Activated CD4-positive, CD25-positive, alpha-beta regulatory T cell treated with anti-CD3 and anti-CD28 coated beads, Interleukin-2, amount 50 U/mL, for 24 hours (primary cell): Measurements from ENCODE around the gene ATCAY.
"Not testable (repeated sequence)": the region's sequence is repeated elsewhere in the genome, so short reads cannot be mapped to it uniquely, and the experiment has no call there.

ENCODE experiments used
- ATAC-seq, 2 donors: fragments of 150-1000 bp; cut with Tn5 transposase; one replicate each; pipeline ENCODE4 v1.10.0; 2021; ENCODE audit warnings: mild to moderate bottlenecking in 1 of 2, moderate library complexity in 1 of 2

Gene ATCAY

DNA sequence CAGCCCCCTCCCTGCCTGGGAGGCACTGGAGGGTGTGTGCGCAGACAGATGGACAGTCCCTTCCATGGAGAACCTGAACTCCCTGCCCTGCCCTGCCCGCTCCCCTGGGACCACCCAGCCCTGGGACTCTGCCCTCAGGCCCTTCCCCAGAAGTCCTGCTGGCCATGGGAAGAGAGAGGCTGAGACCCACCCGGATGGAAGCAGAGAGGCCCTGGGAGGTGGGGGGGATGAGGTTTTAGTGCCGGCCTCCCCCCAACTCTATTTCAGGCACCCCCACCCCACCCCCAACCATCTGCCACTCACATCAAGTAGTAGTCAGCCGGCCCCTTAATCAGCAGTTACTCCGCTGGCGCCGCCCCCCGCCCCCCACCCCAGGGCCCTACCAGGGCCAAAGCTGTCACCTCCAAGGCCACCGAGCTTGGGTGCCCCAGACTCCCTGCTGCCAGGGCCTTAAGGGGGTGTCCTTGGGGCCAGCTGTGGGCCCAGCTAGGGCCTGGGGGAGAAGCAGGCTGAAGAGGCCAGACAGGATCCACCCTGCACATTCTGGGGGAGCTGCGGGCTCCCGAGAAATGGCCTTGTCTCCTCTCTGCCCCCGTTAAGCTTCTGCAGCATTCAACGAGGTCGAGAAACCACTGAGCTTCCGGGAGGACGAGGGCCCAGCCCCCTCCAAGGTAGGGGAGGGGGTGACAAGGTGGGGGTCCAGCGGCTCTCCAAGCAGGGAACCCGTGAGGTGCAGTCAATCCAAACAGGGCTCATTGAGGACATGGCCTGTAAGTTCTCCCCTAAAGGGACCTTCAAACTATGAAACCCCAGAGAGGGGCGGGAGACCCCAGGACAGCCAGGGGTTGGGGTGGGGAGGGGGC lies 69.7 kb downstream of the ATCAY start:
- ATAC-seq: no peak

- peak in 1 of 2 donors; percentile 37 for ATAC-seq
These were observed 70.7 kb downstream of the ATCAY start for GRCh38 chr19:3950871-3951861.

DNA sequence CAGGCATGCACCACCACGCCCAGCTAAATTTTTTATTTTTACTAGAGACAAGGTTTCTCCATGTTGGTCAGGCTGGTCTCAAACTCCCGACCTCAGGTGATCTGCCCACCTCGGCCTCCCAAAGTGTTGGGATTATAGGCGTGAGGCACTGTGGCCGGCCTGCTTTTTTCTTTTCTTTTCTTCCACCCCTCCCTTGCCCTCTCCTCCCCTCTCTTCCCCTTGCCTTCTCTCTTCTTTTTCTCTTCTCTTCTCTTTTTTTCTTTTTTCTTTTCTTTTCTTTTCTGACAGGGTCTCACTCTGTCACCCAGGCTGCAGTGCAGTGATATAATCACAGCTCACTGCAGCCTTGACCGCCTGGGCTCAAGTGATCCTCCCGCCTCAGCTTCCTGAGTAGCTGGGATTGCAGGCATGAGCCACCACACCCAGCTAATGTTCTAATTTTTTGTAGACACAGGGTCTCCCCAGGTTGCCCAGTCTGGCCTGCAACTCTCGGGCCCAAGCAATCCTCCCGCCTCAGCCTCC lies 72.3 kb downstream of the ATCAY start:
- not testable (repeated sequence) for ATAC-seq

GRCh38 chr19:3954107-3954506 lies 73.6 kb downstream of the ATCAY start:
- no peak for ATAC-seq

DNA sequence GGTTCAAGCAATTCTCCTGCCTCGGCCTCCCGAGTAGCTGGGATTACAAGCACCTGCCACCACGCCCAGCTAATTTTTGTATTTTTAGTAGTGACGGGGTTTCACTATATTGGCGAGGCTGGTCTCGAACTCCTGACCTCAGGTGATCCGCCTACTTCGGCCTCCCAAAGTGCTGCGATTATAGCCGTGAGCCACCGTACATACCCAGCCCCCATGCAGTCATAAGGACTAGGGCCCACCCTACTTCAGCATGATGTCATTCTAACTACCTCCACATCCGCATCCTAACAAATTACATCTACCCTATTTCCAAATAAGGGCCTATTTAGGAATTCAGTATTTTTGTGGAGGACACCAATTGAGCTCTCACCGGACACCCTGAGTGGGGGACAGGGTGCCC lies 74.8 kb downstream of the ATCAY start:
- not testable (repeated sequence) for ATAC-seq

DNA sequence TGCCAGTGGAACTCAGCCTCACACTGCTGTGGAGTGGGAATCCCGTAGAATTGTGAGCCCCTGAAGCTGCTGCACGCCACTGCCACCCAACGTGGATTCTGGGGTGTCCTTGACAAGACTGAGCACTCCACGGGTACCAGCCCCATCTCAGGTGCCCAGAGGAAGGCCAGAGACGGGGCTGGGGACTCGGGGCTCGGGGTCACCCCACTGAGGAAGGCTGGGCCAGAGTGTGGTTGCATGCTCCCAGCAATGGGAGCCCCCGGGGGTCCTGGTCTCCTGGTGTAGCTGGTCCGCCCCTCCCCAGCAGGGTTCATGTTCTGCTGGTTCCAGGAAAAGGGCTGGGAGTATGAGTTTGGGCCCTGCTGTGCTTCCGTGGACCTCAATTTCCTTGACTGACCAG lies 75.2 kb downstream of the ATCAY start:
- ATAC-seq: no peak

- ATAC-seq: no peak
These were observed 78.6 kb downstream of the ATCAY start for GRCh38 chr19:3958836-3959765.

- no peak for ATAC-seq
These were observed 79.3 kb downstream of the ATCAY start for GRCh38 chr19:3959766-3960131.

DNA sequence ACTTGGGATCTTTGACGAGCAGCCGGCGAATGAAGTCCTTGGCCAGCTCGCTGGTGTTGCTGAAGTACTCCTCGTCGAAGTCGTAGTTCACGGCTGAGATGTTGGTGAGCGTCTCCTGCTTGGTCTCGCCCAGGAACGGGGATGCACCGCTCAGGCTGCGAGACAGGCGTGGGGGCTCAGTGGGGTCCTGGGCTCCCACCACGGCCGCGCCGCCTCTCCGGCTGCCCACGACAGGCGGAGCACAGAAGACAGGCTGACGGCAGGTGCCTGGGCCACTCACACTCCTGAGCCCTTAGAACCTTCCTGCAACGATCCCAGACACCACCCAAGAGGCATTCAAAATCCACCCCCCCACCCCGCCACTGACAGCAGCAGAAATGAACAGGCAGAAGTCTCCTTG lies 80.5 kb downstream of the ATCAY start:
- ATAC-seq: no peak

DNA sequence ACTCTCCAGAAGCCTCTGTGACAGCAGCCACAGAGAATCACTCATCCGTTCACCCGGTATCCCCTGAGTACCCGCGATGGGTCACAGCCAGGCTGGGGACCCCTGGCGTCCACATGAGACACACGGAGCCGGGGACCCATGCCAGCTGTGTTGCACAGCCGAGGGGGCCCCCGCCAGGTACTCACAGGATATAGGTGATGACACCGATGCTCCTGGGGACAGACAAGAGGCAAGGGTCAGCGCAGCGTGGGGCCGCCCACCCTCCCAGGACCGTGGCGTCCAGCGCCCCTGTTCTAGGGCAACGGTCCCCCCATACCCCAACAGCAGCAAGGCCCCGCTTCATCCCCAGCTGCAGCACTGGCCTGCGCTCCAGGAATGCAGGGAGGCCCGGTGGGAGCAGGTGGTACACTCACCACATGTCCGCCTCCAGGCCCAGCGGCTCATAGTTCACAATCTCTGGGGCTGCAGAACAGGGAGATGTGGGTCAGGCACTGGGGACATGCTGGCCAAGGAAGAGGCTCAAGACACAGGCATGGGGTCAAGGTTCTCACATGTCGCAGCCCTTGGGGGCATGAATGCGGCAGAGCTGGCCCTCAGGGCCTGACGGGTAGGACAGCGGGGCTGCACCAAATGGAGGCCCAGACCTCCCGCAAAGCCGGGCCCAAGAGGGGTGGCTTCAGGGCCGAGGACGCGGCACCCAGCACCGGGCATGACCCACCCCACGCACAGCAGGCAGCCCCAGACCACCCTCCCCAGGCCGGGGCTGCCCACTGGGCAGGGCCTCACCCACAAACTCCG lies 83.2 kb downstream of the ATCAY start:
- ATAC-seq: no peak

GRCh38 chr19:3964256-3965194 lies 84.0 kb downstream of the ATCAY start:
- ATAC-seq: no peak

GRCh38 chr19:3966051-3967017 lies 85.8 kb downstream of the ATCAY start:
- ATAC-seq: no peak

GRCh38 chr19:3967983-3968382 lies 87.5 kb downstream of the ATCAY start:
- ATAC-seq: not testable (repeated sequence)

DNA sequence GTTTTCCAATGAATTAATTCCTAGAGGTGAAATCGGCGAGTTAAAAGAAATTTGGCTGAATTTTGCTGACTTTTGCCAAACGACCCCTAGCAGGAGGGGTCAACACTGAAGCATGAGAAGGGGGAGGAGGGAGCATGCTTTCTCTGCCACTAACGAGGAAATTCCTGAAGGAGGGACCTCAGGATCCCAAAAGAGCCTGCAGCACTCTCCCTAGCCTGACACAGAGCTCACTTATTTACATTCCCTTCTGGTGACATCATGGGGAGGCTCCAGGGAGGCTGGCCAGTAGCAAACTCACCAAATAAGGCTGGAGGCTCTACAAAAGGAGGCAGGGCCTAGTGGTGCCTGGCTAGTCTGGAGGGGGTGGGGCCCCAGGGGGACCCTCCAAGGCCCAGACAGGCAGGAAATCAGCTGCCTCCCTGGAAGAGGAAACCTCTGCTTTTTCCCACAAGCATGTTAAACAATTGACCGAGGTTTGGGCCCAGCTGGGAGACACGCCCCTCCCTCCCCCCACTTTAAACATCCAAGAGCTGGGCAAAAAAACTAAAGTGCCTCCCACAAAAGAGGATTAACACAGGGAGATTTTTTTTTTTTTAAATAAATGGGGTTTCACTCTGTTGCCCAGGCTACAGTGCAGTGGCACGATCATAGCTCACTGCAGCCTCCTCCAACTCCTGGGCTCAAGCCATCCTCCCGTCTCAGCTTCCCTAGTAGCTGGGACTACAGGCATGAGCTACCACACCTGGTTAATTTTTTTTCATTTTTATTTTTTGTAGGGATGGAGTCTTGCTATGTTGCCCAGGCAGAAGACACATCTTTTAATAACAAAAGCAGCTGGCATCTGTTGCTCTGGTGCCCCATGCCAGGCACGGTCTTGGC lies 88.3 kb downstream of the ATCAY start:
- no peak for ATAC-seq

GRCh38 chr19:3969435-3970312 lies 89.2 kb downstream of the ATCAY start:
- no peak for ATAC-seq

DNA sequence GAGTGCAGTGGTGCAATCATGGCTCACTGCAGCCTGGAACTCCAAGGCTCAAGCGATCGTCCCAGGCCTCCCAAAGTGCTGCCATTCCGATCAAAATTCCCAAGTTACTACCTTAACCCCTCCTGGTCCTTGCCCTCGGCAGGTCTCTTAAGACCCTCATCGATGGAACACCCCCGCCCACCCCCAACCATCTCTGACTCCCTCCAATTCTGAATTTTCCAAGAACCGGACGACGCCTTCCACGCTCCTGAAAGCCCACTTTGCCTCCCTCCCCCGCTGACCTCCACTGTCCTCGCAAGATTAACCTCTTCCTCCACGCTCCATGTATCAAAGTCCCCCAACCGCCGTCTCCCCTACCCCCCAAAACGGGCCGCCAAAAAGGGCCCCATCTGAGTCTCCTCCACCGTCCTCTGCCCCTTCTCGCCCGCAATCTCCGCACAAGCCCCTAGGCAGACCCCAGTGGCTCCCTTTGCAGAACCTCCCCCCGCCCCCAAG lies 89.9 kb downstream of the ATCAY start:
- ATAC-seq: peak; percentile 0 to 1
